ENCODE measurements around the gene TKFC. TPM values are rescaled to one million over a fixed set of nuclear protein-coding genes. Genes with fewer than 3 reads are reported as not detected.

Gene TKFC
- polyA plus RNA-seq, 1 experiment = 37.6 TPM

DNA sequence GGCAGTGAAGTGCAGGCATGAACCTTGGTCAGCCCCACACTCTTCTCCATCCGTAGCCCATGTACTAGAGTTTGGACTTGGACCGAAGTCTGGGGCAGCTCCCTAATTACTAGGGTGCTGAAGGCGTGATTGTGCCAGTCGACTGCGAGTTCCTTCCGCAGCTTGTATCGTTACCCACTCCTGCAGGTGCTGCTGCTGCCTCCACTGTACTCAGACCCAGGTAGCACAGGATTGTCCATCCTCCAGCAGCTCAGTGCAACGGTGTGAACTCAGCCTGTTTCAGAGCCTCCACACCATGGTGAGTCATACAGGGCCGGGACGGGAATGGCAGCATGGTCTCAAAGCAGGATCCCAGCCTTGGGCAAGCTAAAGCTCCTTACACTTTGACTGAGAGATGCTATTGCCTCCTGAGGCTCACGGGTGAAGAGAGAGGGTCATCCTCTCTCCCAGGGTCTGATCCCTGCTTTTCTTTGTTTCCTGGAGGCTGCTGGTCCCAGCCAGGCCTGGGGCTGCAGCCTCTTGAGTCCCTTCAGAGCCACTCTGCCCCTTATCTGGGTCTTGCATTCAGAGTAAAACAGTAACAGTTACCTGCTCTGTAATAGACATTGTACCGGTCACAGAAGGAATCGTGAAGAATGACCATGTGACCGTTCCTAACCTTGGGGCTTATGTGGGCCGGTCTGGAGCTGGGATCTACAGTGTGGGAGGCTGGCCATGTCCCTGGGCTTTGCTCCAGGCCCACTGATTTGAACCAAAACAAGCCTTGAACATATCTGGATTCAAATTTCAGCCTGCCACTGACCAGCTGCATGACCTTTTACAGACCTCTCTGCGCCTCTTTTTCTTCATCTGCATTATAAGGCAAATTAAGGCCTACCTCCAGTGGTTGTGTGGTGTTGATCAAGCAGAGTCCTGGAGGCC is 1.7 kb downstream of the TKFC start:
- Histone ChIP-seq H3K4me3 (ENCODE audit: low read depth, low read length) (no peak overlapping the region), H3K36me3 (ENCODE audit: control insufficient read depth, insufficient read depth, low read length) (peaks cover 2% of the 10 kb centered on the region; the same call in 1 of the 2 replicates), H3K27me3 (ENCODE audit: control insufficient read depth, insufficient read depth, low read length) (no peaks in the 10 kb centered on the region)
- POLR2A ChIA-PET = no interaction called here
- TF ChIP-seq CTCF (IDR thresholded peaks at IDR 0.05; ENCODE audit: insufficient read depth, low read depth, low read length) = no peak
- DNase-seq (ENCODE audit: low read depth) = no peak
- CTCF ChIA-PET = interaction anchor here (1.0 to 10.9 kb wide), 6 partner anchors 12 to 81 kb away, joined by 3 to 374 read pairs (median 58); partner anchors contain the start of genes CYB561A3, TMEM138 and TMEM216

- CTCF ChIA-PET = interaction anchor here (1.3 to 10.9 kb wide), 17 partner anchors 7 to 89 kb away, joined by 3 to 374 read pairs (median 8); partner anchors contain the start of genes CYB561A3, TMEM138 and TMEM216
- H3K4me3 ChIP-seq (ENCODE audit: low read depth, low read length) = no peak overlapping the region
- TF ChIP-seq CTCF (IDR thresholded peaks at IDR 0.05; ENCODE audit: insufficient read depth, low read depth, low read length) = no peak
- no peaks in the 10 kb centered on the region; the same call in 1 of the 2 replicates for H3K36me3 ChIP-seq (ENCODE audit: control insufficient read depth, insufficient read depth, low read length)
- POLR2A ChIA-PET = no interaction called here
- DNase-seq (ENCODE audit: low read depth) = no peak
- H3K27me3 ChIP-seq (ENCODE audit: control insufficient read depth, insufficient read depth, low read length) = no peaks in the 10 kb centered on the region
These were observed 2.3 kb downstream of the TKFC start for GRCh38 chr11:61335355-61335710.

DNA sequence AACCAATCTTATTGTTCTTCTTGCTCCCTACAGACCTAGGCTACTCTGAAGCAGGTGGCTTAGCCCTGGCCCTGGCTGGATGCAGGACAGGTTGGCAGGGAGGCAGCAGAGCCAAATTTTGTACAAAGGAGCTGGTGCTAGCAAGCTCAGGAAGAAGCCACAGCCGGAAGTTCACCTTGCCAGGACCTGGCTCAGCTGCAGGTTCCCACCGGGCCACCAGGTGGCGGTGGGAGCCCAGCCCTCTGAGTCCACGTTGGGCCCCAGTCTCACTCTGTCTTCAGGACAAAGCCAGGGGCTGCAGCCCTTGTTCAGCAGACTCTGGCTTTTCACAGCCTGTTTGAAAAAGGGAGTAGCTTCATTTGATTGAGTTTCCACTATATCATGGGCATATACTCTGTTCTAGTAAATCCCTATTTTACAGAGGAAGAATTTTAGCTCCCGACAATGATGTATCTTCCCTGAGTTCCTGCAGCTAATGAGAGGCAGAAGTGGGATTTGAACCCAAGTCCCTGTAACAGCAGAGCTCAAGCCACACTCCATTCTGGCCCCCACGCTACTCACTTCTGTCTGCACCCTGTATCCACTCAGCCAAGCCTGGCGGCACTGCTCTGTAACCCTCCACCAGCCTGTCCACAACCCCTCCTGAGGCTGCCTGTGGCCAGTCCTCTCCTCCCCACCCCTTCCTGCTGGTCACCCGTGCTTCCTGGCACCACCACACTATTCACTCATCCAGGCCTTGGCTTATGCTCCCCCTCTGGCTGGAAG is 3.3 kb downstream of the TKFC start:
- TF ChIP-seq CTCF (IDR thresholded peaks at IDR 0.05; ENCODE audit: insufficient read depth, low read depth, low read length) = peak; percentile 99
- DNase-seq (ENCODE audit: low read depth) = no peak
- Histone ChIP-seq H3K27me3 (ENCODE audit: control insufficient read depth, insufficient read depth, low read length) (no peaks in the 10 kb centered on the region), H3K4me3 (ENCODE audit: low read depth, low read length) (no peak overlapping the region), H3K36me3 (ENCODE audit: control insufficient read depth, insufficient read depth, low read length) (no peaks in the 10 kb centered on the region; the same call in 1 of the 2 replicates)
- CTCF ChIA-PET = interaction anchor here (0.7 to 10.9 kb wide), 31 partner anchors 8 to 99 kb away, joined by 3 to 374 read pairs (median 5); partner anchors contain the start of genes CPSF7, CYB561A3, TMEM138 and TMEM216
- POLR2A ChIA-PET = no interaction called here

DNA sequence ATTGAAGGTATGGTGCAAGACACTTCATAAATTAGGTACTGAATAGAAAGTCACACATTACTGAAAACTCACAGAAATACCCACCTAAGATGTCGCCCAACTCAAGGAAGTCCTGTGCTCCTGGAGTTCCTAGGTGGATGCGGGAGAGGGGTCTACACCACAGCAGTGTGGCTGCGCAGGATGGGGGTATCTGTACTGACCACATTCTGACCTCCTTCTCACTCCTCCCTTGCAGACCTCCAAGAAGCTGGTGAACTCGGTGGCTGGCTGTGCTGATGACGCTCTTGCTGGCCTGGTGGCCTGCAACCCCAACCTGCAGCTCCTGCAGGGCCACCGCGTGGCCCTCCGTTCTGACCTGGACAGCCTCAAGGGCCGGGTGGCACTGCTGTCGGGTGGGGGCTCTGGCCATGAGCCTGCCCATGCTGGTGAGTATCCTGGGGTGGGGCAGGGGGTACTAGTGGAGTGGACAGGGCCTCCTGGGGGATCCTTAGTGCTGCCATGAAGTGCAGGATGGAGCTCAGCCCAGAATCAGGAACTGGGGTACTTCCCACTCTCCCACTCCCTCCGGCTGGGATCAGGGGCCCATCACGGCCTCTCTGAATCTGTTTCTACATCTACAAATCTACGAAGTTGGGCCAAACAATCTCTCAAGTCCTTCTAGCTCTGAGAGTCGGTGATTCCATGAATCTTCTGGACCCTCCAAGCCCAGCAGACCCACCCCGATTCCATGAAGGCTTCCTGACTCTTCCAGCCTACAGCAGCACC is 4.9 kb downstream of the TKFC start:
- Histone ChIP-seq H3K27me3 (ENCODE audit: control insufficient read depth, insufficient read depth, low read length) (no peaks in the 10 kb centered on the region), H3K4me3 (ENCODE audit: low read depth, low read length) (no peak overlapping the region), H3K36me3 (ENCODE audit: control insufficient read depth, insufficient read depth, low read length) (peaks cover 2% of the 10 kb centered on the region)
- no peak for DNase-seq (ENCODE audit: low read depth)
- CTCF ChIA-PET = interaction anchor here (1.2 to 10.9 kb wide), 7 partner anchors 9 to 91 kb away, joined by 3 to 374 read pairs (median 56); partner anchors contain the start of genes CYB561A3, TMEM138 and TMEM216
- POLR2A ChIA-PET = no interaction called here
- TF ChIP-seq CTCF (IDR thresholded peaks at IDR 0.05; ENCODE audit: insufficient read depth, low read depth, low read length) = no peak
